Left colon (tissue), 2 donors: ENCODE results near the gene TMEM106A. TPM values are rescaled to one million over a fixed set of nuclear protein-coding genes. Genes with fewer than 3 reads are reported as not detected.
"Not testable (repeated sequence)": the region's sequence is repeated elsewhere in the genome, so short reads cannot be mapped to it uniquely, and the experiment has no call there.

Experiments used
- ATAC-seq: fragments of 200-7000 bp; cut with Tn5 transposase; one replicate; pipeline ENCODE4 v1.9.1; 2020; ENCODE audit warnings: mild to moderate bottlenecking, moderate library complexity
- DNase-seq, 2 donors: peaks; one replicate each; pipeline ENCODE4 v3.0.0-alpha.2; 2020
- intact Hi-C, 2 donors: fragments of 100-400 bp; cut with DNase I in 1 of 2; cut with micrococcal nuclease in 1 of 2; formaldehyde crosslinking; loops; one replicate each; pipeline versions ENCODE4 v1.11.2 to v1.14.0; 2022; cut with DNase I, micrococcal nuclease
- total RNA-seq, 2 donors: library from RNA; stranded (reverse); fragmentation: NEBNext Ultra II Directional; extraction: Animal tissue kit (Norgen Biotek cat#: 25700); gene quantifications; one replicate each; pipeline ENCODE4 v1.2.1, GENCODE V29; 2021
- donor health status: DM: no; HTN: no; CAD: no.
- donor health status: DM: yes; HTN: yes; CAD: no.

Gene TMEM106A
- total RNA-seq, 2 donors from 2014 or later: 9.3 to 9.7 TPM

GRCh38 chr17:43233877-43234276, 22.2 kb downstream of the TMEM106A start, which contains the start of gene RNU2-1:
TSS of gene RNU2-1 (minus strand) at chr17:43233977.
- ATAC-seq, intact Hi-C loops, DNase-seq: not testable (repeated sequence)

GRCh38 chr17:43239597-43239996, 27.9 kb downstream of the TMEM106A start:
- DNase-seq, intact Hi-C loops, ATAC-seq: not testable (repeated sequence)

DNA sequence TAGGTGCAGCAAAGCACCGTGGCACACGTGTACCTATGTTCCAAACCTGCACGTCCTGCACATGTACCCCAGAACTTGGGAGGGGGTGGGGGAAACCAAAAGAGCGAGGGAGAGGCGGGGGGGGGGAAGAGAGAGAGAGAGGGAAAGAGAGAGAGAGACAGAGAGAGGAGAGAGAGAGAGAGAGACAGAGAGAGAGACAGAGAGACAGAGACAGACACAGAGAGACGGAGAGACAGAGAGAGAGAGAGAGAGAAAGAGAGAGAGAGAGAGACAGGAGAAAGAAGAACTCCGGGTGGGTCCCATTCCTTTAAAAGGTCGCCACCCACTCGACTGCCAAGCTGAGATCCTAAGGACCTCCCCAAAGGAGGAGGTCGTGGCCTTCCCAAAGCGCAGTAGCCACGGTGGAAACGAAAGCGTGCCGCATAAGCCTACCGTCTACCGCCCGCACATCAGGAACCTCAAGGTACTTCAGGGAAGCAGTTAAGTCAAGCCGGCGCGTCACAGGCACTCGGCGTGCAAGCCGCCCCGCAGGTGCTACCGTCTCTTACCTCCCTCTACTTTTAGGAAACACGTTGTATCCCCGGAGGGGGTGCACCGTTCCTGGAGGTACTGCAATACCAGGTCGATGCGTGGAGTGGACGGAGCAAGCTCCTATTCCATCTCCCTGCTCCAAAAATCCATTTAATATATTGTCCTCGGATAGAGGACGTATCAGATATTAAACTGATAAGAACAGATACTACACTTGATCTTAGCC, 29.1 kb downstream of the TMEM106A start:
- intact Hi-C loops, DNase-seq, ATAC-seq: not testable (repeated sequence)

GRCh38 chr17:43246456-43246855, 34.8 kb downstream of the TMEM106A start:
- intact Hi-C loops, ATAC-seq, DNase-seq: not testable (repeated sequence)

Other genes starting within 250 kb of the TMEM106A start
- gene AARSD1, start 247.4 kb upstream of the TMEM106A start, total RNA-seq: 10 to 100 TPM; 17.6 to 24.1 TPM
- gene PTGES3L, start 231.8 kb upstream of the TMEM106A start, total RNA-seq: 1 to 10 TPM; 3.2 to 3.6 TPM
- 10 to 100 TPM; 24.2 to 25.2 TPM for gene RUNDC1, start 231.3 kb upstream of the TMEM106A start, total RNA-seq
- 100 to 1,000 TPM; 605 to 650 TPM for gene RPL27, start 213.5 kb upstream of the TMEM106A start, total RNA-seq
- gene IFI35, start 205.1 kb upstream of the TMEM106A start, total RNA-seq: 10 to 100 TPM; 33.6 to 51.6 TPM
- gene VAT1, start 189.5 kb upstream of the TMEM106A start, total RNA-seq: 10 to 100 TPM; 46.3 to 85.2 TPM
- 1 to 10 TPM in 1 of 2 donors, under 1 TPM in 1; 0.15 to 1.1 TPM for gene RND2, start 186.6 kb upstream of the TMEM106A start, total RNA-seq
- 10 to 100 TPM in 1 of 2 donors, 1 to 10 TPM in 1; 7.0 to 10.3 TPM for gene BRCA1, start 86.5 kb upstream of the TMEM106A start, total RNA-seq
- 100 to 1,000 TPM; 103 to 131 TPM for gene NBR1, start 40.7 kb upstream of the TMEM106A start, total RNA-seq
- gene CCDC200, start 16.7 kb downstream of the TMEM106A start, total RNA-seq: not detected
- 1,000 to 10,000 TPM; 4,822 to 6,579 TPM for gene RNU2-1, start 22.1 kb downstream of the TMEM106A start, total RNA-seq
- 1 to 10 TPM; 1.5 to 7.3 TPM for gene ARL4D, start 187.1 kb downstream of the TMEM106A start, total RNA-seq